ENCODE results near the gene DAND5.
"Not testable (repeated sequence)": the region's sequence is repeated elsewhere in the genome, so short reads cannot be mapped to it uniquely, and the experiment has no call there.

DAND5 gene

GRCh38 chr19:12965017-12965811 lies 4.2 kb upstream of the DAND5 start:
- DNase-seq (ENCODE audit: low read depth in 3 of 3, low spot score in 1 of 3) = peak; percentile 52 to 76 (median 57)

- no peak for DNase-seq (ENCODE audit: low read depth in 3 of 3, low spot score in 1 of 3)
Observed at GRCh38 chr19:12965812-12966135, 3.6 kb upstream of the DAND5 start.

DNA sequence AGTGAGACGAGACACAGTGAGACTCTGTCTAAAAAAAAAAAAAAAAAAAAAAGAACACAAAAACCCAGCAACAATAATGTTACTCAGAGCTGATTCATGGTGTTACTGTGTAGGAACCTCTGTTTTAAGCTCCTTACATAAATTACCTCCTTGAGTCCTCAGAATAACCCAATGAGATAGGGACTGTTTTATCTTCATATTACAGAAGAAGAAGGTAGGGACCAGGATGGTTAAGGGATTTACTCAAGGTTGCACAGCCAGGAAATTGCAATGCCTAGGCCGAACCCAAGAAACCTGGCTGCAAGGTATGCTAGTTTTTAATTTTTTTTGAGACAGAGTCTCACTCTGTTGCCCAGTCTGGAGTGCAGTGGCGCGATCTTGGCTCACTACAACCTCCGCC lies 1.5 kb upstream of the DAND5 start:
- no peak for DNase-seq (ENCODE audit: low read depth in 3 of 3, low spot score in 1 of 3)

GRCh38 chr19:12970070-12970820 lies 869 bp downstream of the DAND5 start:
- no peak for DNase-seq (ENCODE audit: low read depth in 3 of 3, low spot score in 1 of 3)

- DNase-seq (ENCODE audit: low read depth in 3 of 3, low spot score in 1 of 3) = no peak
Observed at GRCh38 chr19:12973236-12973635, 3.9 kb downstream of the DAND5 start.

DNA sequence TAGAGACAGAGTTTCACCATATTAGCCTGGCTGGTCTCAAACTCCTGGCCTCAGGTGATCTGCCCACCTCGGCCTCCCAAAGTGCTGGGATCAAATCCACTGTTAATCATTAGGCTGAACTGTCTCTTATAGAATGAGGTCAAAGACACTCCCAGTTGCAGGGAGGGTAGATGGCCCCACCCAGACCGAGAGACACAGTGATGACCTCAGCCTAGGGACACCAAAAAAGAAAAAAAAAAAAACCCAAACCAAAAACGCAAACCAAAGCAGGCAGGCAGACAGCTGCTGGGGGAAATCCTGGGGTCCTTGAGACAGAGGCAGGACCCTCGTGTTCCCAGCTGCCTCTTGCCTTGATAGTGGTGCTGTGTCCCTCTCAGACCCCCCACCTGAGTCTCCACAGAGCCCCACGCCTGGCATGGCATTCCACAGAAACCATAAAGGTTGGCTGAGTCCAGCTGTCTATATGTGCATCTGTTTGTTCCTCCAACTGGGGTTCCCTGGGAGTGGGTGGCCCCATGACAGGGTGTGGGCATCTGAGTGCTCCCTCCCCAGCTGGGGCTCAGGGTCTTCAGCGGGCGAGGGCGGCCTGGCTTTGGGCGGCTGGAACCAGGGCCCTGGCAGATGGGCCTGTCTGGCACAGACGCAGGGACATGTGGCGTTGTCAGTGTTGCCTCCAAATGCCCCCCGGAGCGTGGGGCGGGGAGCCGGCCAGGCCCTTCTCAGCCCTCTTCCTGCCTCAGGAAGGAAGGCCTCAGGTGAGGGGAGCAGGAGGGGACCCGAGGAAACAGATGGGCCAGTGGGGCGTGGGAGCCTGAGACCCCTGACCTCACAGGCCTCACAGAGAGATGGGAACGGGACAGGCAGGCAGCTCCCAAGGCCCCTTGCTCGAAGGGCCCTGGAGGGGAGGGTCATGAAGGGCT lies 5.2 kb downstream of the DAND5 start:
- DNase-seq (ENCODE audit: low read depth in 3 of 3, low spot score in 1 of 3) = no peak

DNA sequence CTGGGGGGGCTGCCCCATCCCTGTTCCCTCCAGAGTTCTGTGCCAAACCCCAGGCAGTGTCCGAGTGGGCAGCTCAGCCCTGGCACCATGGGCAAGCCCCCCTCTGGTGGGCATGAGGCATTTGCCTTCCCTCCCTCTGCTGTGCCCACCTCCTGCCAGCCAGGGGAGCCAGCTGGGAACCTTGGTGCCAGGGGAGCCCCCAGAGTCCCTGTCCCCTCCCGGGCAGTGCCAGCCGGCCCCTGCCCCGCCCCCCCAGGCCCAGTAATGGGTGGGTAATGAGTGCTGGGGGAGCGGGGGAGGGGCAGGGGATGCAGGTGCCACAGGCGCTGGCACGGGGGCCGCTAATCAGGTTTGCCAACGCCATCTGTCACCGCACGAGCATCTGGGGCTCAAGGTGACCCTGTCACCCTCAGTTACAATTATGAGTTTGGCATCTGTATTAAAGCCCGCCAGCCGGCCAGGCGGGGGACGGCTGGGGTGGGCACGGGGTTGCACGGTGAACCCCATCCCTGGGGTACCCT lies 5.9 kb downstream of the DAND5 start:
- no peak for DNase-seq (ENCODE audit: low read depth in 3 of 3, low spot score in 1 of 3)

DNA sequence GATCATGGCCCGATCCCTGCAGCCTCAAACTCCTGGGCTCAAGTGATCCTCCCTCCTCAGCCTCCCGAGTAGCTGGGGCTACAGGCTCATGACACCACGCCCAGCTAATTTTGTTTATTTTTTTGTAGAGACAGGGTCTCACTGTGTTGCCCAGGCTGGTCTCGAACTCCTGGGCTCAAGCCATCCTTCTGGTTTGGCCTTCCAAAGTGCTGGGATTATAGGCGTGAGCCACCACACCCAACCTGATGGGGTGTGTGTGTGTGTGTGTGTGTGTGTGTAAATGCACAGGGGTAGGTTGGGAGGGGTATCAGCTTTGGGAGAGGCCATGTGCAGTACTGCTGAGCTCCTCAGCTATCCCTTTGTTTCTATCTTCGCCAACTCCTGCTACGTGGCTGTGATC lies 6.7 kb downstream of the DAND5 start:
- DNase-seq (ENCODE audit: low read depth in 3 of 3, low spot score in 1 of 3) = not testable (repeated sequence)

- no peak for DNase-seq (ENCODE audit: low read depth in 3 of 3, low spot score in 1 of 3)
Observed at GRCh38 chr19:12979974-12980373, 10.6 kb downstream of the DAND5 start.

GRCh38 chr19:12982648-12983047 lies 13.3 kb downstream of the DAND5 start:
- DNase-seq (ENCODE audit: low read depth in 3 of 3, low spot score in 1 of 3) = no peak

- no peak for DNase-seq (ENCODE audit: low read depth in 3 of 3, low spot score in 1 of 3)
Observed at GRCh38 chr19:12983091-12983490, 13.7 kb downstream of the DAND5 start.

- DNase-seq (ENCODE audit: low read depth in 3 of 3, low spot score in 1 of 3) = peak; percentile 52 to 84 (median 77)
Observed at GRCh38 chr19:12983542-12984142, 14.3 kb downstream of the DAND5 start.

- no peak for DNase-seq (ENCODE audit: low read depth in 3 of 3, low spot score in 1 of 3)
Observed at GRCh38 chr19:12984143-12984627, 14.8 kb downstream of the DAND5 start.

DNA sequence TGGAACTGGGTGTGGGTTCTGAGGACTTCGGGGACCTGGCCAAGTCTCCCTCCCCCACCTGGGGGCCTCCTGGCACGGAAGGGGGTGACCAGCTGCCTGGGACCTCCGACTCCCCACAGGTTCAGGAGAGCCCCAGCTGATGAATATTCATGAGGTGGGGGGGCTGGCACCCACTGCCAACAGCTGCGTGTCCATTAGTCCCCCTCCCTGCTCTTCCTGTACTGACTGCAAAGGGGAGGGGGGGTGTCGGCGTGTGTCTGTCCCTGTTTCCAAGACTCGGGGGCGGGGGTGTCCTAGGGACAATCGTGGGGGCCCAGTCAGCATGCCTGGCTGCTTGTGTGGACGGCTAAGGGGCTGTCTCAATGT lies 15.3 kb downstream of the DAND5 start:
- DNase-seq (ENCODE audit: low read depth in 3 of 3, low spot score in 1 of 3) = no peak

- no peak for DNase-seq (ENCODE audit: low read depth in 3 of 3, low spot score in 1 of 3)
Observed at GRCh38 chr19:12985049-12985776, 15.8 kb downstream of the DAND5 start.

GRCh38 chr19:12986726-12987125 lies 17.4 kb downstream of the DAND5 start:
- no peak for DNase-seq (ENCODE audit: low read depth in 3 of 3, low spot score in 1 of 3)

DNA sequence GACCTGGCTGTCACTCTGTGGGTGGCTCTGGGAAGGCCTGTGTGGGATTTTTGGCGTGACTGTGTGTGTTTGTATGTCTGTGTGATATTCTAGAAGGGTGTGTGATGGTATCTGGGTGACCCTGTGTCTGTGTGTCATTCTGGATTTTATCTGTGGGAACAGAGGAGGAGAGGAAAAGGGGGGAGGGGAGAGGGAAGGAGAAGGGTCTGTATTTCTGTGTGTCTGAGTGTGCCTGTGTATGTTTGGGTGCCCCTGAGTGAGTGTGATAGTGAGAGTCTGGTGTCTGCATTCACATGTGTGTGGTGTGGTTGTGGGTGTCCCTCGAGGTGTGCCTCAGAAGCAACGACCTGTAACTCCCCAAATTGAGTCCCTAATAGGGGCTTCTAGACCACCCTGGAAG lies 17.8 kb downstream of the DAND5 start:
- DNase-seq (ENCODE audit: low read depth in 3 of 3, low spot score in 1 of 3) = no peak

DNA sequence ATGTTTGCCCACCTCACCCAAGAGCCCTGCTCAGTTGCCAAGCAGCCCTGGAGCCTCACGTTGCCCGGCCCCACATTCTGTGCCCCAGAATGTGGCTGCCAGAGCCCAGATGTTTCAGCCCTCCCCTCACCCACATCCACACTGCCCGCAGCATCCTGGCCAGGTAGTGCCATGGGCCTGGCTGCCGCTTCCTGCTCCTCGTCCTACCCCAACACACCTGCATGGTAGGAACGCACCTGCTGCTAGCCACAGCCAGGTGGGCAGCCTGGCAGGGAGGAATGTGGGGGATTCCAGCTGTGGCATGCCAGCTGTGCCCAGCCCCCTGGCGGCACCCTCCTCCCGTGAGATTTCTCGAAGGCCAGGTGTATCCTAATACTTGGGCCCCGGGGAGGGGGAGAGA lies 18.4 kb downstream of the DAND5 start:
- DNase-seq (ENCODE audit: low read depth in 3 of 3, low spot score in 1 of 3) = no peak

DNA sequence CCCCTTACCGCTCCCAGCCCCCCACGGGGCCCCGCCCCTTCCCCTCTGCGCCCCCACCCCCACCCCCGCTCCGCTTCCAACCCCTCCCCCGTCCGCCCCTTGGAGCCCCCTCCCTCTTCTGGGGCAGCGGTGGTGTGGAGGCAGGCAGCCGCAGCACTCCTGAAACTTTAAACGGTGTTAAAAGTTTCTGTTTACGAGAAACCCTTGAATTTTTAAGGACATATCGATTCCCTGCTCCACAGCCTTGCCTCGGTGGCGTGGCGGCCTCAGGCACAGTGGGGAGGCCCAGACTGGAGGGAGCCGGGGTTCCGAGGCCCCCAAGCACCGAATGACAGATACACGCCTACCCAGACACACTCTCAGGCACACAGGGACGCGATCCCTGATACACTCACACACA lies 21.1 kb downstream of the DAND5 start:
- DNase-seq (ENCODE audit: low read depth in 3 of 3, low spot score in 1 of 3) = no peak

- no peak for DNase-seq (ENCODE audit: low read depth in 3 of 3, low spot score in 1 of 3)
Observed at GRCh38 chr19:12990853-12991252, 21.5 kb downstream of the DAND5 start.

All from stimulated activated CD4-positive, alpha-beta T cell treated with anti-CD3 and anti-CD28 coated beads, TNF-alpha, amount 100 ng/mL, for 1 hour (primary cell).